ENCODE measurements around the gene CCDC137. TPM values are rescaled to one million over a fixed set of nuclear protein-coding genes. Genes with fewer than 3 reads are reported as not detected.
"Not testable (repeated sequence)": the region's sequence is repeated elsewhere in the genome, so short reads cannot be mapped to it uniquely, and the experiment has no call there.

CCDC137 gene
- polyA plus RNA-seq, 1 donor: 14.8 TPM

DNA sequence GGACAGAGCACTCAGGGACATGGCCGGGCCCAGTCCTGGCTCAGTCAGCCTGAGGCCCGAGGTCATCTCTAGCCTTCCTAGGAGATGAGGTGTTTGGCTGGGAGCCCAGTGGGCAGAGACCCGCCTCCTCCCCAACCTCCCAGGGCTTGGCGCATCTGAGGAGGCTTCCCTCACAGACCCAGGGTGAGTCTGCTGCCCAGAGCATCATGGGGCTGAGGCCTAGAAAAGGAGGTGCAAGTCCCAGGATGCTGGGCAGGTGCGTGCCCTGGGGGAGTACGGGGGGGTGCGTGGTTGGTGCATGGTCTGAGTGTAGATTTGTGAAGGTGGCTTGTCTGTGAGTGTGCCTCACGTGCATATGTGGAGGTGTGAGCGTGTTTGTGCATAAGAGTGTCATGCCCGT lies 14.8 kb upstream of the CCDC137 start:
- DNase-seq (ENCODE audit: low read depth): no peak

DNA sequence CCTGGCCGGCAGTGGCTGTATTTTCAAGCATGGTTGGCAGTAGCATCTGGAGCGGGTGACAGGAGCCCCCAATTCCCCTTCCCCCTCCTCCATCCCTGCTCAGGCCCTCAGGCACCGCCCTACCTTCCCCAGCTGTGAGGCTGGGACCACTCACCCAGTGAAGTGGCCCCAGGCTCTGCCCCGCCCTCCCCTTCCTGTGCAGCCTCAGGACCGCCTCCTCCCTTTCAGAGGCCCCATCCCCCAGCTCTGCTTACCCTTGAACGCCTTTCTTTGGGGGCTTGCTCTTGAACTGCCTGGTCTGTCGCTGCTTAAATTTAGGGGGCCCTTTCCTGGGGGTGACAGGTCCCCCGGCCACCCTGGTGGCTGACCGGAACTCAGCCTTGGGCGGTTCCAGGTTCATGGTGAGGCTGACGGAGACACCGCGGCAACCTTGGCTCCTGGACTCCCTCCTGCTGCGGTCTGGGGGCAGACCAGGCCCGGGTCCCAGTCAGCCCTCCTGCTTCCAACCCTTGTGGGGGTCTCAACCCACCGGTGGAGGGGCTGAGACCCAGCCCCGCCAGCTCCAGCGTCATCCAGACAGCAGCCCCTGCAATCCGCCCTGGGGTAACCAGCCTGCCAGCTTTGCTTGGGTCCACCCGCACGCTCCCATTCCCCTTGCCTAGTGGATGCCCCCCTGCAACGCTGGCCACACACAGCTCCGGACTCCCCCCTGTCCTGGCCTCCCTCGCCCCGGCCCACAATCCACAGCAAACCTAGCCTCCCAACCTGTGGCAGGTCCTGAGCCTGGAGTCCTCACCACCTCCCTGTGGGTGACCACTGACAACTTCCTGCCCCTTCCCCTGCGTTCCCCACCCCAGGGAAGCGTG lies 13.4 kb upstream of the CCDC137 start:
- DNase-seq (ENCODE audit: low read depth): no peak

- DNase-seq (ENCODE audit: low read depth): no peak
Measured at GRCh38 chr17:81655378-81656117, 11.0 kb upstream of the CCDC137 start.

DNA sequence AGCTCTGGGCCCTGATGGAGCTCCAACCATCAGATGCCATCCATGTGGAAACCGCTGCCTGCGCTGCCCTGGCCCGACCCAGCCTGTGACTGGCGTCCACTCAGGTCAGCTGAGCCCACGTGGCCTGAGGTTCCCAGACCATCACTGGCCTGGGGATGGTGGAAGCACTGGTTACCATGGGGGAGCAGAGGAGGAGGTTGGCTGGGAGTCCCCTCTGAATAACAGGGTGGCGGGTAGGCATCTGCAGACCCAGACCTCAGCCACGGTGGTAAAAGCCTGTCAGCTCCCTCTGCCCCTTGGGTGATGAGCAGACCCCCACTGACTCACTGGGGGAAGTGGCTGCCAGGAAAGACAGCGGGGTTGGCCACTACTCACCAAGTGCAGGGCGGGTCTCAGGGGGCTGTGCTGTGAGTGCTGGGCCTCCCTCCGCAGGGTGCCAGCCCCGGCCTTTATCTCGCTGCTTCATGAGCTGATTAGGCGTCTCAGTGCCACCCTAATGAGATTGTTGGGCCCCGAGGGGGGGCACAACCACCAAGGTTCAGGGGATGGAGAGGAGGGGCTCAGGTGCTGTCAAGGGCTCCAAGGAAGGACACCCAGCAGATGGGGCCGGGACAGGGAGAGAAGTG lies 10.3 kb upstream of the CCDC137 start, which contains the start of gene PDE6G:
PDE6G (minus strand) TSS at position 425 of the 626 bp plus-strand sequence. CDS start 3,237 bp downstream, outside the sequence.
- no peak for DNase-seq (ENCODE audit: low read depth)

DNA sequence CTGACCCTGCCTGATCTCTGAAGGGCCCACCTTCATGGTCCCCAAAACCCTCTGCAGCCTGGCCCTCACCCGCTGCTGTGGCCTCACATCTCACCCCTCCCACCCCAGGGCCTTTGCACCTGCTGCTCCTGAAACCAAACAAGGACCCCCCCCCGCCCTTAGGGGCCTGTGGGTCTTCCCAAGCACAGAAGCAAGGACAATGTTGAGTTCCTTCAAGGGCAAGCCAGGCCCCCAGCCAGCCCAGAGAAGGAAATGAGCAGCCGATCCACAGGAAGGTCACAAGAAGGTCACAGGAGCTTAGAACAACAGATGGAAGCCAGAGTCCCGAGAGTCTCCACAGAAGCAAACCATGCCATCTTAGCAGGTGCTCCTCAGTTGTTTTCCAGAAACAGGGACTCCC lies 9.7 kb upstream of the CCDC137 start:
- DNase-seq (ENCODE audit: low read depth): no peak

- no peak for DNase-seq (ENCODE audit: low read depth)
Measured at GRCh38 chr17:81659038-81659437, 7.5 kb upstream of the CCDC137 start.

GRCh38 chr17:81660441-81660840 lies 6.1 kb upstream of the CCDC137 start:
- DNase-seq (ENCODE audit: low read depth): no peak

DNA sequence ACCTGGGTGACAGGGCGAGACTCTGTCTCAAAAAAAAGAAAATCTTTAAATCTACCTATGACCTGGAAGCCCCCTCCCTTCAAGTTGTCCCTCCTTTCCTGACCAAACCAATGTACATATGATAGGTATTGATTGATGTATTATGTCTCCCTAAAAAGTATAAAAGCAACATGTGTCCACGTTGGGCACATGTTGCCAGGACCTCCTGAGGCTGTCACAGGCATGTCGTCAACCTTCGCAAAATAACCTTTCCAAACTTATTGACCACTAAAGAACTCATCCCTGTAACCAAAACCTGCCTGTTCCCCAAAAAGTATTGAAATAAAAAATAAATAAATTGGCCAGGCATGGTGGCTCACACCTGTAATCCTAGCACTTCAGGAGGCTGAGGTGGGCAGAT lies 4.5 kb upstream of the CCDC137 start:
- DNase-seq (ENCODE audit: low read depth): no peak

DNA sequence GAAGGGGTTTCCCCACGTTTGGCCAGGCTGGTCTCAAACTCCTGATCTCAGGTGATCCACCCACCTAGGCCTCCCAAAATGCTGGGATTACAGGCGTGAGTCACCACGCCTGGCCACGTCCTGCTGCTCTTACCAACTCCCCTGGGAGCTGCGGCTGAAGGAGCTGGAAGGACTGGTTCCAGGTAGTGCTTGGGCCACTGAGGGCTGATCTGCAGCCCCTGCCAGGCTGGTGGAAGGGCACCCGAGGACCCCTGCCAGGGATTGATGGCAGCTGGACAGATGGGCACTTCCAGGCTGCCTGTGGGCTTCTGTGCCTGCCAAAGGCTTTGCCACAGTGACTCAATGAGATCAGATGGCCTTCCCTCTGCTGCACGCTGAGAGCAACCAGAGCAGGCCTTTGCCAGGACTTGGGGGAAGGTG lies 2.5 kb upstream of the CCDC137 start:
- DNase-seq (ENCODE audit: low read depth): no peak

GRCh38 chr17:81665205-81666091 lies 1.1 kb upstream of the CCDC137 start:
- DNase-seq (ENCODE audit: low read depth): no peak

- no peak for DNase-seq (ENCODE audit: low read depth)
Measured at GRCh38 chr17:81666092-81666341, 520 bp upstream of the CCDC137 start.

DNA sequence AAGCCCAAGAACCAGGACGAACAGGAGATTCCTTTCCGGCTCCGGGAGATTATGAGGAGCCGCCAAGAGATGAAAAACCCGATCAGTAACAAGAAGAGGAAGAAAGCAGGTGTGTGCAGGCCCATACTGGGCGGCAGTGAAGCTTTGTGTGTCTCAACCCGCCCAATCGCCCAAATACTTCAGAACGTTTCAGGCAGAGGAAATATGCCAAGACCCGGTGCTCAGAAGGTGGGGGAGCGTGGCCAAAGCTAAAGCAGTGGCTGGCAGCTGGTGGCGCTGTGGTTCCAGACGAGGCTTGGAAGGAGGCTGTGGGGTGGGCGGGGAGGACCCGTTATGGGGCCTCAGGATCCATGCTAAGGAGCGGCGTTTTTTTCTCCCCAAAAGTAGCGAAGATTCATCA lies 1.2 kb downstream of the CCDC137 start:
- DNase-seq (ENCODE audit: low read depth): no peak

- DNase-seq (ENCODE audit: low read depth): no peak
Measured at GRCh38 chr17:81672504-81672903, 6.0 kb downstream of the CCDC137 start.

DNA sequence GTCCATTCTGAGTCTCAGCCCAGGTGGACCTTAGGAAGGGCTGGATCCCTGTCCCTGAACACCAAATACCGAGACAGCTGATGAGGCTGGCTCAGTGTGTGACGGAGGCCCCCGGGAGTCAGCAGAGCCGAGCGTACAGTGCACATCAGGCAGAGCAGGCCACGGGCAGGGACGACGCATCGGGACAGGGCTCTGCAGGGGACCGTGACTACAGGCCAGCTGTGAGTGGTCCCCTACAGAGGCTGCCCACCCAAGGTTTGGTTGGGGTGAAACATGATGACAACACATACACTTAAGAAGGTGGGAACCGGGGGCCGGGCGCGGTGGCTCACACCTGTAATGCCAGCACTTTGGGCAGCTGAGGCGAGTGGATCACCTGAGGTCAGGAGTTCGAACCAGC lies 6.4 kb downstream of the CCDC137 start:
- DNase-seq (ENCODE audit: low read depth): no peak

- DNase-seq (ENCODE audit: low read depth): no peak
Measured at GRCh38 chr17:81673561-81674258, 7.2 kb downstream of the CCDC137 start.

DNA sequence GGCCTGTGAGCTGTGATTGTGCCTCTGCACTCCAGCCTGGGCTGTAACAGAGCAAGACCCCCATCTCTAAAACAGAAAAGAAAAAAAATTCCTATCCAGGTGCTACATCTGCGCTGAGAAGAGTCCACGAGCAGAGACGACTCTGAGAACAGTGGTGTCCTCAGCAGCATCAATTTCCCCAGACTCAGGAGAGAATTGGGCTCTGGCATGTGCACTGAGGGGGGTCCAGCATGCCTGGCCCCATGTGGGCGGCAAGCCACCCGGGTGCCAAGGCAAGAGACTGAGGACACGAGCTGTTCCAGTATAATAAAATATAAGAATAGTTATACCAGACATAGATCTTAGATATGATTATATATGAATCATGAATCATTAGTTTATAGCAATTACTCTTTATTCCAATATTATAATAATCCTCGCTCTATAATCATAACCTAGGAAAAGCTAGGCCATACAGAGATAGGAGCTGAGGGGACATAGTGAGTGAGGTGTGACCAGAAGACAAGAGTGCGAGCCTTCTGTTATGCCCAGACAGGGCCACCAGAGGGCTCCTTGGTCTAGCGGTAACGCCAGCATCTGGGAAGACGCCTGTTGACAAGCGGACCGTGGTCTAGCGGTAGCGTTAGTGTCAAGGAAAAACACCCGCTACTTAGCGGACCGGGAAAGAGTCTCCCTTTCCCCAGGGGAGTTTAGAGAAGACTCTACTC lies 9.1 kb downstream of the CCDC137 start:
- DNase-seq (ENCODE audit: low read depth): not testable (repeated sequence)

DNA sequence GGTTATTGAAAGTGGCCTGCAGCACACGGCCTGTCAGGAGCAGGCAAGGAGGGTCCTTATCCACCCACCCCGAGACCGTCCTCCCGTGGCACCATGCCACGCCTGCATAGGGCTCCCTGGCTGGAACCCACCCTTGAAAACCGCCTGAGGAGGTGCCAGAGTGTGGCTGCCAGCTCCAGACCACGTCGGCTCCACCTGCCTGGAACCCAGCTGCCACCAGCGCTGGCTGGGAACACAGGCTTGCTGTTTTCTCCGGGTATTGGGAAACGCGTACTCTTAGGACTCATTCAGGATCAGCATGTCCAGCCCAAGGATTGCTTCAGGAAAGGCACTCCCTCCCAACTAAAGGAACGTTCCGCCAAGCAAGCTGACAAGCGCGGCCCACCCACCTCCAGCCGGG lies 10.4 kb downstream of the CCDC137 start:
- DNase-seq (ENCODE audit: low read depth): no peak

DNA sequence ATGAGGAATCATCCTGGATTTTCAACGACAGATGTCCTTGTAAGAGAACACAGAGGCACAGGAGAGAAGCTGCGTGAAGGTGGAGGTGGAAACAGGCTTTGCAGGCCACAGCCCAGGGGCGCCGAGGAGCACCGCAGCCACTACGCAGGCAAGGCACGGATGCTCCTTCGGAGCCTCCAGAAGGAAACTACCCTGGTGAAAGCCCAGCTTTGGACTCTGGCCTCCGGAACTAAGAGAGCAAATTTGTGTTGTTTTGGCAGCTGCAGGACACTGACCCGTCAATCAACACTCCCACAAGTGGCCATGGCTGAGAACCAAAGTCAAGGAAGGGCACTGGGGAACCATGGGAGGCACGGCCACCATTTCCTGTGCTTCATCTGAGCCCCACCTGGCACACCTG lies 13.6 kb downstream of the CCDC137 start:
- DNase-seq (ENCODE audit: low read depth): no peak

GRCh38 chr17:81681672-81682071 lies 15.1 kb downstream of the CCDC137 start:
- DNase-seq (ENCODE audit: low read depth): no peak

DNA sequence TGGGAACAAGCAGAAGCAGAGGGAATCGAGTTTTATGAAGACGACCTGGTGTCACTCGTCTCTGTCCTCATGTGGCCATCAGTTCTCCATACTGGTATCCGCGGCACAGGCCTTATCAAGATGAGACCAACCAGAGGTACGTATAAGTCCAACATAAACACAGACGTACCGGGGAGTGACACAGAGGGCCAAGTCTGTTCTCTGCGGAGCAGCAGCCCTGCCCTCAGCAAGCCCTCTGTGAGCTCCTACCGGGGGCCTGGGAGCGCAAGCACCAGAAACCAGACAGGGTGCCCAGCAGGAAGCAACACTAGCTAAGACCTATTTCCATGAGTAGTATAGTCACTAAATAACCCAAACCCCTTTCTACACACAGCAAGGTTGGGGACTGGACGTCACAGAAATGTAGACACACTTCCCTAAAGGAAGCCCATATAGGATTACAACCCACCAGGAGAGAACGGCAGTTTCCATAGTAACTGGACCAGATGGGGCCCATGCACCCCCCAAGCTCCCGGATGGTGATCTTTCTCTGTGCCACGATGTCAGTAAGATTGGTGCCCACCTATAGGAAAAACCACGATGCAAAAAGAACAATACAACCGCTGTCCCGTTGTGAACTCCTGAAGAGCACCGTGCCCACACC lies 16.1 kb downstream of the CCDC137 start:
- no peak for DNase-seq (ENCODE audit: low read depth)
